ENCODE measurements around the gene STEAP1B.

STEAP1B gene

GRCh38 chr7:22400936-22401553, 98.9 kb downstream of the STEAP1B start:
- DNase-seq (ENCODE audit: low spot score), result no peak
- Histone ChIP-seq H3K36me3 (ENCODE audit: low read depth) (no peaks in the 10 kb centered on the region), H3K4me3 (ENCODE audit: severe bottlenecking) (no peak overlapping the region), H3K27ac (ENCODE audit: poor library complexity, severe bottlenecking) (no peak overlapping the region), H3K27me3 (ENCODE audit: insufficient read depth, poor library complexity, severe bottlenecking) (no peaks in the 10 kb centered on the region), H3K9me3 (ENCODE audit: severe bottlenecking) (no peaks in the 10 kb centered on the region), H3K4me1 (ENCODE audit: insufficient read depth, poor library complexity, severe bottlenecking) (peaks cover 7% of the 10 kb centered on the region)
- TF ChIP-seq CTCF (IDR thresholded peaks at IDR 0.05; ENCODE audit: poor library complexity, severe bottlenecking), result no peak
- no peak for ATAC-seq (ENCODE audit: low read depth)

GRCh38 chr7:22400150-22400814, 99.7 kb downstream of the STEAP1B start:
- no peaks in the 10 kb centered on the region for H3K27me3 ChIP-seq (ENCODE audit: insufficient read depth, poor library complexity, severe bottlenecking)
- ATAC-seq (ENCODE audit: low read depth) (no peak), DNase-seq (ENCODE audit: low spot score) (no peak)
- H3K4me1 ChIP-seq (ENCODE audit: insufficient read depth, poor library complexity, severe bottlenecking), result peaks cover 7% of the 10 kb centered on the region
- no peak for TF ChIP-seq CTCF (IDR thresholded peaks at IDR 0.05; ENCODE audit: poor library complexity, severe bottlenecking)
- H3K27ac ChIP-seq (ENCODE audit: poor library complexity, severe bottlenecking), result no peak overlapping the region
- H3K9me3 ChIP-seq (ENCODE audit: severe bottlenecking), result no peaks in the 10 kb centered on the region
- no peak overlapping the region for H3K4me3 ChIP-seq (ENCODE audit: severe bottlenecking)
- no peaks in the 10 kb centered on the region for H3K36me3 ChIP-seq (ENCODE audit: low read depth)

GRCh38 chr7:22399546-22399945, 100.4 kb downstream of the STEAP1B start:
- H3K4me1 ChIP-seq (ENCODE audit: insufficient read depth, poor library complexity, severe bottlenecking), result peaks cover 7% of the 10 kb centered on the region
- H3K36me3 ChIP-seq (ENCODE audit: low read depth), result no peaks in the 10 kb centered on the region
- TF ChIP-seq CTCF (IDR thresholded peaks at IDR 0.05; ENCODE audit: poor library complexity, severe bottlenecking), result no peak
- no peak overlapping the region for H3K27ac ChIP-seq (ENCODE audit: poor library complexity, severe bottlenecking)
- no peaks in the 10 kb centered on the region for H3K27me3 ChIP-seq (ENCODE audit: insufficient read depth, poor library complexity, severe bottlenecking)
- no peak for DNase-seq (ENCODE audit: low spot score)
- no peak overlapping the region for H3K4me3 ChIP-seq (ENCODE audit: severe bottlenecking)
- H3K9me3 ChIP-seq (ENCODE audit: severe bottlenecking), result no peaks in the 10 kb centered on the region
- ATAC-seq (ENCODE audit: low read depth), result no peak

GRCh38 chr7:22399091-22399490, 100.9 kb downstream of the STEAP1B start:
- Histone ChIP-seq H3K27ac (ENCODE audit: poor library complexity, severe bottlenecking) (no peak overlapping the region), H3K4me3 (ENCODE audit: severe bottlenecking) (no peak overlapping the region), H3K36me3 (ENCODE audit: low read depth) (no peaks in the 10 kb centered on the region), H3K9me3 (ENCODE audit: severe bottlenecking) (no peaks in the 10 kb centered on the region), H3K4me1 (ENCODE audit: insufficient read depth, poor library complexity, severe bottlenecking) (peaks cover 7% of the 10 kb centered on the region), H3K27me3 (ENCODE audit: insufficient read depth, poor library complexity, severe bottlenecking) (no peaks in the 10 kb centered on the region)
- TF ChIP-seq CTCF (IDR thresholded peaks at IDR 0.05; ENCODE audit: poor library complexity, severe bottlenecking), result no peak
- ATAC-seq (ENCODE audit: low read depth), result no peak
- DNase-seq (ENCODE audit: low spot score), result no peak

- H3K4me3 ChIP-seq (ENCODE audit: severe bottlenecking), result no peak overlapping the region
- H3K36me3 ChIP-seq (ENCODE audit: low read depth), result no peaks in the 10 kb centered on the region
- peaks cover 7% of the 10 kb centered on the region for H3K4me1 ChIP-seq (ENCODE audit: insufficient read depth, poor library complexity, severe bottlenecking)
- no peaks in the 10 kb centered on the region for H3K27me3 ChIP-seq (ENCODE audit: insufficient read depth, poor library complexity, severe bottlenecking)
- H3K27ac ChIP-seq (ENCODE audit: poor library complexity, severe bottlenecking), result no peak overlapping the region
- no peak for TF ChIP-seq CTCF (IDR thresholded peaks at IDR 0.05; ENCODE audit: poor library complexity, severe bottlenecking)
- H3K9me3 ChIP-seq (ENCODE audit: severe bottlenecking), result no peaks in the 10 kb centered on the region
- ATAC-seq (ENCODE audit: low read depth) (no peak), DNase-seq (ENCODE audit: low spot score) (no peak)
Observed at GRCh38 chr7:22397981-22398380, 102.0 kb downstream of the STEAP1B start.

Data from RWPE2 (cell line).